LoVo (cell line): ENCODE data around the gene VAPA.
A peak's percentile ranks its signal among the peaks of the same experiment; 100 is the strongest.

Experiments
- DNase-seq: peaks from one replicate; pipeline ENCODE4 v3.0.0-alpha.2; 2016; ENCODE audit warnings: low spot score

The VAPA gene, protein sequence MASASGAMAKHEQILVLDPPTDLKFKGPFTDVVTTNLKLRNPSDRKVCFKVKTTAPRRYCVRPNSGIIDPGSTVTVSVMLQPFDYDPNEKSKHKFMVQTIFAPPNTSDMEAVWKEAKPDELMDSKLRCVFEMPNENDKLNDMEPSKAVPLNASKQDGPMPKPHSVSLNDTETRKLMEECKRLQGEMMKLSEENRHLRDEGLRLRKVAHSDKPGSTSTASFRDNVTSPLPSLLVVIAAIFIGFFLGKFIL

DNA sequence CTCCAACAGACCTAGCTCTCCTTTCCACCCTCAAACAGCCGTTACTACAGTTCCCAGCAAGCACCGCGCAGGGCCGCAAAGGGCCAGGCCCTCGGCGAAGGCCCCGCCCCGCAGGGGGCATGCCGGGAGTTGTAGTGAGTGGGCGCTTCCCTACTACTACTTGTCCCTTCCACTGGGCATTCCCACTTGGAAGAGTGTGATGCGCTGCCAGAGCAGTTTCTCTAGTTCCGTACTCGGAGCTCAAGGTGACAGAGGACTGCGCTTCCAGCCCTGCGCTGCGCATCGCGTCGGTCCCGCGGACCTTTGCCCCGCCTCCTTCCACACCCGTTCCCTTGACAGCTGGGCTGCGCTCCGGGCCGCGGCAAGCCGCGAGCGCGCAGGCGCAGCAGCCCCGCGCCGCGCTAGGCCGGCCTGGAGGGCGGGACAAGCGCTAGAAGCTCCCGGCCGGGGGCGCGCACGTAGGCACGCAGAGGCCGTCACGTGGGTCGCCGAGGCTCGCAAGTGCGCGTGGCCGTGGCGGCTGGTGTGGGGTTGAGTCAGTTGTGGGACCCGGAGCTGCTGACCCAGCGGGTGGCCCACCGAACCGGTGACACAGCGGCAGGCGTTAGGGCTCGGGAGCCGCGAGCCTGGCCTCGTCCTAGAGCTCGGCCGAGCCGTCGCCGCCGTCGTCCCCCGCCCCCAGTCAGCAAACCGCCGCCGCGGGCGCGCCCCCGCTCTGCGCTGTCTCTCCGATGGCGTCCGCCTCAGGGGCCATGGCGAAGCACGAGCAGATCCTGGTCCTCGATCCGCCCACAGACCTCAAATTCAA, at the start of gene VAPA:
VAPA (plus strand) TSS at position 491 of the 808 bp plus-strand sequence; CDS start at position 732, 241 bp downstream.
- DNase-seq: peak; percentile 96

DNA sequence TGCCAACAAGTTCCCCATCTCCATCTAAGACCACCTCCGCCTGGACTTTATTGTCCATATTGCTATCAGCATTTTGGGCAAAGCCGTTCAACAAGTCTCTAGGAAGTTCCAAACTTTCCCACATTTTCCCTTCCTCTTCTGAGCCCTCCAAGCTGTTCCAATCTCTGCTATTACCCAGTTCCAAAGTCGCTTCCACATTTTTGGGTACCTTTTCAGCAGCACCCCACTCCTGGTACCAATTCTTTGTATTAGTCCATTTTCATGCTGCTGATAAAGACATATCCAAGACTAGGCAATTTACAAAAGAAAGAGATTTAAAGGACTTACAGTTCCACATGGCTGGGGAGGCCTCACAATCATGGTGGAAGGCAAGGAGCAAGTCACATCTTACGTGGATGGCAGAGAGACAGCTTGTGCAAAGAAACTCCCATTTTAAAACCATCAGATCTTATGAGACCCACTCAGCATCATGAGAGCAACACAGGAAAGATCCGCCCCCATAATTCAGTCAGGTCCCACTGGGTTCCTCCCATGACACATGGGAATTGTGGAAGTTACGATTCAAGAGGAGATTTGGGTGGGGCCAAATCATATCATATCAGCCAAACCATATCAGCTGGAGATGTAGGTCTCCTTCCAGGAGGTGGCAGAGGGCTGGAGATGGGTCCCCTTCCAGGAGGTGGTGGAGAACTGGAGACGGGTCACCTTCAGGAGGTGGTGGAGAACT, 47.9 kb upstream of the VAPA start:
- DNase-seq: no peak

DNA sequence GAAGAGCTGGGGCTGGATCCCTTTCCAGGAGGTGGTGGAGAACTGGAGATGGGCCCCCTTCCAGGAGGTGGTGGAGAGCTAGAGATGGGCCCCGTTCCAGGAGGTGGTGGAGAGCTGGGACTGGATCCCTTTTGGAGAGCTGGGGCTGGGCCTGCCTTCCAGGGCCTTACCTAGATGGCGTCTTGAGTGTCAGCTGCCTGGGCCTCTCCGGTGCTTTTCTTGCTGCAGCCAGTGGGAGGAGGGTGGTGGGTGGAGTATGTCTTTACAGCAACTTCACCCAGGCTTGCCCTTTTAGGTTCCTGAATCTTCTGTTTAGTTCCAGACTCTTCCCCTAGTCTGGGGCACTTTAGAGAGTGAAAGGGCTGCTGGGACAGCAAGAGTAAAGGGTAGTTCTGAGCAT, 47.2 kb upstream of the VAPA start:
- no peak for DNase-seq

DNA sequence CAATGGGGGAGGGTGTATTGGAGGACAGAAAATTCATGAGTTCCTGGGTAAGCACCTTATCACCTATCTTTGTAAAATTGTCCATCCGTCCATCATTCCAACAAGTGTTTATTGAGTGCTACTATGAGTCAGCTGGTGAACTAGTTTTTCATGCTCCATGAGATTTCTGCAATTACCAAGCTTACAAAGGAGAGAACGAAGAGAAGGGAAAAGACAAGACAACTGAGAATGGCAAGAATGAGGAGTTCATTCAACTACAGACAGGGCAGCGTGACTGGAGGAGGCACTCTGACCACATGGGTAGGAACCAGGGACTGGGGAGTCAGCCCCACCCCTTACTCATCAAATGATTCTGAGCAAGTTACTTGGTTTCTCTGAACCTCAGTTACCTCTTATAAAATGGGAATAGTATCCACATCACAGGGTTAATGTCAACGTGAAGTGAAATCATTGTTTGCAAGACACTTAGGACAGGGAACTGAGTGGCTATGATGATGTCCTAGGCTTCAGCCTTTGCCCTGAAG, 46.7 kb upstream of the VAPA start:
- DNase-seq: no peak

DNA sequence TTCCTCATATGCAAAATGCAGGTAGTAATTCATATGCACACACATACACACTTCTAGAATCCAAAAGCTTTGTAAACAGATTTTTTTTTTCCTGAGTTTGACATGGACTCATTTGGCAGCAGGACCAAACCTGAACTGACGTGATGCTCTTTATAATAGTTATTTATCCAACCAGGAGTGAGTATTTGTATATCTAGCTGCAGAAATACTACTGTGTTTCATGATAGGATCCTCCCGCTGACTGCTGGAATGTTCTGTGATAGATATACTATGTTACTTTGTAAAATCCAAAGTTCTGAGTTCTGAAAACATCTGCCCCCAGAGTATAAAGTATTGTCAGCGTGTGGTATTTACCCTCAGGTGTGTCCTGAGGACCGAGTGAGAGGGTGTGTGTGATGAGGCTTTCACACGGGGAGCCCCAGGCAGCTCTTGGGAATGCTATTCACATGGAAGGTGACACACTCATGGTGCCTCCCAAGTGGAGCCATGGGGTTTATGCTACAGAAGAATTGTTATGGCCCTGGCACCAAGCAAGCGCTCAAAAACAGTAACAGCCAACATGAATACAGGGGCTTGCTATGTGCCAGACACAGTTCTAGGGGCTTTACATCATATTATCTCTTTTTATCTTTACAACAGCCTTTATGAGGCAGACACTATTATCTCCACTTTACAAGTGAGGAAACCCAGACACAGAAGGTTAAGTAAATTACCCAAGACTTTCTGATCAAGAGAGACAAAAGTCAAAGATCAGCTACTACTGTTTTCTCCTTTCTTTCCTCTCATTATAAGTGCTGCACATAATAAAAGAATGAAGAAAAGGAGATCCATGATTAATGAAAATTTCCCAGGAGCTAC, 44.7 kb upstream of the VAPA start:
- DNase-seq: peak; percentile 21

DNA sequence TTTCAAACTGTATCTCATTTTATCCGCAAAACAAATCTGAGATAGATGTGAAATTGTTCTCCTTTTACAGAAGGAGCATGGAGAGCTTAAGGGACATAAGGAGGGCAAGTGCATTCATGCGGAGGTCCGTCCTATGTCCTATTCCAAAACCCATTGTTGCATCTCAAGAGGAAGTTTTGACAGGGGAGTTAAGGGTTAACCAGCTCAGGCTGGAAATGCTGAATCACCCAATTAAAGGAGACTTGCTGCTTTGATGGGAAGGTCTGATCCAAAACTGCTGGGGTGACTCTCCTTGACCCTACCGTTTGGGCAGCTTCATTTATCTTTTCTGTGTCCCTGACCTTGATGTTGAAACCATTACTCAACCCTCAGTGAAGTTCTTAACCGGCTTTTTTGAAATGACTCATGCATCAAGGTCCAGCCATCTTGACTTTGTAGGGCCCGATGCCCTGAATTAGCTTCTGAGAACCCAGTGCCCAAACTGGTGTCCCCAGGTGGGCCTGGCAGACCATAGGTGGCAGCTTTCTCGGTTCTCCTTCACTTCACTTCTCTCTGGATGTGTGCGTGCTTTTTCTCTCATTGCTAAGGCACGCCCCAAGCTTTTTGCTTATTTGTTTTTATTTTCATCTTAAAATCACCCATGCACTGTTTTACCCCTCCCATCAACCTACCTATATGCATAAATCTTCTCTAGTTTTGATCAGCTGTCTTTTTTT, 43.9 kb upstream of the VAPA start:
- DNase-seq: peak; percentile 77

DNA sequence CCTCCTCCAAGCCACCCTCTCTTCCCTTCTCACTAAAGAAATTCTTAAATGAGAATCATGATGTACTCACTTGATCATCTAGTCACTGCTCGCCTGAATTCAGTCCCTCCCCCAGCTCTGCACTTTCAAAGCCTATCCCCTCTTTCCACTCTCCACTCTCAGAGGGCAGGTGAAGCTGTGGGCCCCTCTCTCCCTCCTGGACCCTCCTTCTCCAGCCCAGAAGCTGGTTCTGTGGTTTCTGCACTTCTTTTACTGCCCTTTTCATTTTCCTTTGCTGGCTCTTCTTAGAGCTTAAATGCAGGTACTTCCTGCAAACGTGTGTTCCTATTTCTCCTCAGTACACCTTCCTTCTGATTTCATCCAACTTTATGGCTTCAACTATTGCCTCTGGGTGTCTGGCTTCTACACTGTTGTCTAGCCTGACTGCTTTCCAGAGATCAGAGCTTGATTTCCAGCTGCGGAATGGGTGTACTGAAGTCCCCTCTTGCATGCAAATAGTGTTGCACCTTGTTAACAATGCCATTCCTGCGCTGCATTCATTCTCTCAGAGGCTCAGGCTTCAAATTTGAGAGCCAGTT, 43.3 kb upstream of the VAPA start:
- no peak for DNase-seq

DNA sequence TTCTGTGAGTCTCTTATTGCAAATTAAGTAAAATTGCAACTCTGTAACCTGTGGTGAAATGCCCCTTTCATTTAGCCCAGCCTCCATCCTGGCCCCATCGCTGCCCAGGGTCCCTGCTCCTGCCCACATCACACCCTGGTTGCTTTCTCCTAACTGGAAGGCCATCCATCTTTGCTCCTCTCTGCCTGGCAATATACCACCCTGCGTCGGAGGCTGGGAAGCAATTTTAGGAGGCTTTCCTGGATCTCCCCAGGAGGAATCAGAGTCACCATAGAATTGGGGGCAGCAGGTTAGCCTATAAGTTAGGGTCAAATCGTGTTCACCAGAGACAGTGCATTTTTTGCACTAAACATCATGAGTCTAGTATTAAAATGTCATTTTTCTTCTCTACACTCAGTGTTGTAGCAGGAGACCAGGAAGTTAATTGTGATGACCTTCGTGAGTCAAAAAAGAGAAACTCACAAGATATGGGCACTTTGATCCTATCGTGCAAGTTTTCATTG, 42.5 kb upstream of the VAPA start:
- DNase-seq: no peak

DNA sequence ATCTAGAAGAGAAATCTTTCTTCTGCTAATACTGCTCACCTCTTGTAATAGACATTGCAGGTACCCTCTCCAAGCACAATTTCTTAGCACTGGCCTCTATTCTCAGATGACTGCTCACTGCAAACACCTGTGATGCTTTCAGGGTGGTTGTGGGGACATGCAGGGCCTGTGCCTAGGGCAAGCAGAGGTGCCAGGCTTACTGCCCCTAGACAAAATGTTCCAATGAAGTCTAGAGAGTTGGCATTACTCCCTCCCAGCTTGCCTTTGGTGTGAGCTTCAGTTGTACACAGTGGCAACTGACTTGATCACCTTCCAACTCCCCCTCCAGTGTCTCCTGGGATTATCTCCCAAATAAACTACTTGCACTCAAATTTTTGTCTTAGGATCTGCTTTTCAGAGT, 41.0 kb upstream of the VAPA start:
- no peak for DNase-seq

DNA sequence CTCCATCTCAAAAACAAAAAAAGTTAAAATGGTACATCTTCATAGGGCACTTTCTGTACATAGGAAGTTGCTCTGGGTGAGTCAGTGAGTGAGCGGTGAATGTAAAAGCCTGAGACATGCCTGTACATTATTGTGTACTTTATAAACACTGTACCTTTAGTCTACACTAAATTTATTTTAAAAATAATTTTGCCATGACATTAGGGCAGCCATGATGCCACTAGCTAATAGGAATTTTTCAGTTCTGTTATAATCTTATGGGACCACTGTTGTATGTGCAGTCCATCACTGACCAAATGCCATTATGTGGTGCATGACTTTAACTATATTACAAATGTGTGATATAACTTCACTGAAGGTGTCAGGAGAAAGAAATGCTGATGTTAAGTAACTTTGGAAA, 39.1 kb upstream of the VAPA start:
- no peak for DNase-seq

DNA sequence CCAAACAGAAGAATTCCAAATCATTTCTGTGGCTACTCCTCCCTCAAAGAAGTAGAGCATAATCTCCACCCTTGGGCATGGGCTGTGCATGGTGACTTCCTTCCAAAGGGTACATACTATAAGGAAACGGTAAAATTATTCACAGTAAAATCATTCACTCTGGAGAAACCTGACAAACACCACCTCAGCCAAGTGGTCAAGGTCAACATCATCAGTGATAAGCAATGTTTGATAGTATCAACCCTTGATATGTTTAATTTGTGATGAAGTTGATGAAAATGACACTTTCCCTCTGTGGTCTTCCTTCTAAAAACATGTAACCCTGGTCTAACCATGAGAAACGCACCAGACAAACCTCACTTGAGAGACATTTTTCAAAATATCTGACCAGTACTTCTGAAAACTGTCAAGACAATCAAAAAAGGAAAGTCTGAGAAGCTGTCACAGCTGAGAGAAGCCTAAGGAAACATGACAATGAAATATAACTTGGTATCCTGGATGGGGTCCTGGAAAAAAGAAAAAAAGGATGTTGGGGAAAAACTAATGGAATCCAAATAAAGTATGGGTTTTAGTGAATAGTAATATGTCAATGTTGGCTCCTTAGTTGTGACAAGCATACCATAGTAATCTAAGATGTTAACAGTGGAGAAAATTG, 37.5 kb upstream of the VAPA start:
- no peak for DNase-seq

DNA sequence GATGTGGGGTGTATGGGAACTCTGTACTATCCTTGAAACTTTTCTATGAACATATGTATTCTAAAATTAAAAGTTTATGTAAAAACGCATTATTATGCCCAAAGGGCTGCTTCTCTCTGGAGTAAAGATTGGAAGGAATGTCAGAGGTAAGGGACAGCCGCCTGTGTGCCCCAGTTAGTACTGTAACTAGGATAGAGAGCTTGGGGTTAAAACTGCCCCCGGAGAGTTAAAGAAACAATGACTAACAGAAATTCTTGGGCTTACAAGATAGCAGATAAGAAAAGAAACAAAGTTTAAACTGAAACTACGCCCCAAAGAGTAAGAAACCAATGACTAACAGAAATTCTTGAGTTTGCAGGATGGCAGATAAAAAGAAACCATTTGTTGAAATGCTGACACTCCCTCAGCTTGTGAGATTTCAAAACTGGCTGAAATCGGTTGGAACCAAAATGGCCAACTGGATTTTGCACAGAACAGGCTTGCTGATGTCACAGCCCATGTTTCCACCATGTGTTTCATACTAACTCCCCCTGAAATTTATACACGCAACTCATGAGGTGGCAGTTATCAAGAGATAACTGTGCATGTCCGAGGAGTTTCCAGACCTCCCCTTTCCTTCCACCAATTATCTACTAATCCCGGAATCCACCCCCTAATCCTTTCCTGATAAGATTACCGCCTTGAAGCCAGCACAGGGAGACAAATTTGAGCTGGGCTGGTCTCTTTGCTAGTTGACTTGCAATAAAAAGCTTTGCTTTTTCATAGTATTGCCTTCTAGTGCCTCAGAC, 36.8 kb upstream of the VAPA start:
- DNase-seq: peak; percentile 77

DNA sequence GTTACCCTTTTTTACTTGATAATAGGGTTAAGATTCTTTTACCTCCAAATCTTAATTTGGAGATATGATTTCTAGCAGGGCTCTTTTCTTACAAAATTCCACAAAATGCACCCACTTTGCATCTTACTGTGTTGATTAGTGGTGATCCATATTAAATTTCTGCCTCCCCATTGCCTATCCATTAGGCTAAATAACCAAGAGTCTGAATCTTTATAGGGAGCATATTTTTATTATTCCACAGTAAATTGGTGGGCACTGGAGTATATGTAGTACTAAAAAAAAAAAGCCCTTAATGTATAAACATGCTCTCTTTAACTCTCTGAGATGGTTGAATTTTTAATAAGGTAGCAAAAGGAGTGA, 36.2 kb upstream of the VAPA start:
- DNase-seq: no peak

DNA sequence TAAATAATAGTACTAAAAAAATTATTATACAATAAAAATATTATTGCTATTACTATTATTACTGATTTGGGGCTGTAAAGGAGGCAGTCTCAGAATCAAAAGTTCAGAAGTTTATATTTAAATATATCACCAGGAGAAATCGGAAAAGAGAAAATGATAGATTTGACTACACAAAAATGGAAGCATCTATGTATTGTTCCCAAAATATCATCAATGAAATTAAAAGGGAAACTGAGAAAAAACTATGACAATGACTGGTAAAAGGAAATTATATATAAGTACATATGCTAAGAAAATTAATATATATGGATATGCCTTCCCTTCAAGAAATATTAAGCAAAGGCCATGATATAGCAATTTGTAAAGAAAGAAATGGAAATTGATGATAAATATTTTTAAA, 35.7 kb upstream of the VAPA start:
- no peak for DNase-seq

DNA sequence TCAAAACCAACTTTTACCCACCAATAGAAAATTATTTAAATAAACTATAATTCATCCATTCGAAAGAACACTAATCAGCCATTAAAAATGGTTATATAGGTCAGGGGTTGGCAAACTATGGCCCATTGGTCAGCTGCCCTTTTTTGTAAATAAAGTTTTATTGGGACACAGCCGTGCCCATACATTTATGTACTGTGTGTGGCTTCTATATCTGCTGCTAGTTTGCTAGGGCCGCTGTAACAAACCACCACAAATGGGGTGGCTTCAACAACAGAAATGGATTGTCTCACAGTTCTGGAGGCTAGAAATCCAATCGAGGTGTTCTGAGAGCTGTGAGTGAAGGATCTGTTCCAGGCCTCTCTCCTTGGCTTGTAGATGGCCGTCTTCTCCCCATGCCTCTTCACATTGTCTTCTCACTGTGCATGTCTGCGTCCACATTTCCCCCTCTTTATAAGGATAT, 35.0 kb upstream of the VAPA start:
- DNase-seq: no peak

DNA sequence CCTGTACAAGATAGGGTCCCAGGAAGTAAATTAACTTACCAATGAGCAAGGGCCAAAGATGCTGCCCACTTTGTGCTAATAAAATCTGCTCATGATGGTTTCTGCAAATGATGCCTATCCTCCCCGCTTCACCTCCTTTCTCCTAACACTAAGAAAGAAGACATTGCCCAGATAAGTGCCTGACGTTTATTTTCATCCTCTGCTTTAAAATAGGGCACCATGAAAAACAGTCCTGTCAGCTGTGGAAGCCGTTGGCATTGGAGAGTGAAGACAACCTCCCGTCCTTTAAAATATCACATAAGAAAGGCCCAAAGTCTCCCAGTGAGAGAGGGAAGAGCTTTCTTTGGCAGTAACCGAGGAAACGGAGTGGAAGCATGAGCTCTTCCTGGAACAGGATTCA, 29.7 kb upstream of the VAPA start:
- DNase-seq: no peak

DNA sequence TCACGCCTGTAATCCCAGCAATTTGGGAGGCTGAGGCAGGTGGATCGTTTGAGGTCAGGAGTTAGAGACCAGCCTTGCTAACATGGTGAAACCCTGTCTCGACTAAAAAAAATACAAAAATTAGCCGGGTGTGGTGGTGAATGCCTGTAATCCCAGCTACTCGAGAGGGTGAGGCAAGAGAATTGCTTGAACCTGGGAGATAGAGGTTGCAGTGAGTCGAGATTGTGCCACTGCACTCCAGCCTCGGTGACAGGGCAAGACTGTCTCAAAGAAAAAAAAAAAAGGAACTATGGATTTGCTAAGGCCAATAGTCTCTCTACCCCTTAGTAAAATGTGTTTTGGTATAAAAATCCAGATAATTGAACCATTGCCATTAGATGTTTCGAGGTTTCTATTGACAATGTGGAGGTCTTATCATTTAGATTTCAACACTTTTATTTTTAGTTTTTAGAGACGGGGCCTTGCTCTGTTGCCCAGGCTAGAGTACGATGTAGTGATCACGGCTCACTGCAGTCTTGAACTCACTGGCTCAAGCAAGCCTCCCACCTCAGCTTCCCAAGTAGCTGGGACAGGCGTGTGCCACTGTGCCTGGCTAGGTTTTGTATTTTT, 29.2 kb upstream of the VAPA start:
- no peak for DNase-seq

DNA sequence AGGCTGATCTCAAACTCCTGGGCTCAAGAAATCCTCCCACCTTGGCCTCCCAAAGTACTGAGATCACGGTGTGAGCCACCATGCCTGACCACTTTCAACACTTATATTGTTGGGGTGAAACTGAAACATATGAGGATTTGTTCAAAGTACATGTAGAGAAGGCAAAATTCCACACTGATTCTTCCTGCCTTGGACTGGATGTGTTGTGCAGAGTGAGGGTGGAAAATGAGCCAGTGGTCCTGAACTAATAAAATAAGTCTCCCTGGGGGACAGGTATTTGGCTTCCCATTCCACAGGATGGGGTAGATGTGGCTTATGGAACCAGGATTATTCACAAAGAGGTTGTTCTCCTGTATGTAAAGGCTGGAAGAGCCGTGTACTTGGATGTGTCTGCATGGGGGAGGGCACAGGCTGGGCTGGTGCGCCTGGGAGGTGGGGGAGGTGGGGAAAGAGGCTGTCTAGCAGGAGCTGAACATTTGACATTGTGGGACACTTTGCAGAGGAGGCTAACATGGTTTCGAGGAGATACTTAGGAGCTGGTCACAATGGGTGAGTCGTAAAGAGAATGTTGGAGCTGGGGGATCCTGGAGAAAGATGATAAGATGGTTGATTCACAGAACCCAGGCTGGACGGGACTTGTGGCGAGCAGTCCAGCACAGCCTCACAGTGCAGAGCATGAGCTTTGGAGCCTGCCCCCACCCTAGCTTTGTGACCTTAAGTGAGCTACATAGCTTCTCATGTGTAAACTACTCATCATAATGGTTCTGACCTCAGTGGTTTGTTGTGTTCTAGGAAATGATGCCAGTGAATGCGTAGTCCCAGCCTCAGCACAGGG, 28.4 kb upstream of the VAPA start, which contains the start of gene TXNDC2:
TXNDC2 (plus strand) TSS at position 804 of the 835 bp plus-strand sequence. CDS start 708 bp downstream, outside the sequence.
- no peak for DNase-seq
